K562 (cell line): ENCODE results near the gene AKAP13. TPM values are rescaled to one million over a fixed set of nuclear protein-coding genes. Genes with fewer than 3 reads are reported as not detected.

Experiments
- ATAC-seq: fragments of 200-7000 bp; cut with Tn5 transposase; 3 replicates; pipeline ENCODE4 v1.9.1; 2020; ENCODE audit warnings: moderate library complexity
- BruUV-seq: library from RNA; stranded (reverse); fragments of 400-500 nt; replicated peaks from 2 replicates; lab custom pipeline; 2021; lab: Mats Ljungman, UMichigan
- CTCF ChIA-PET: fragments of 300-600 bp; formaldehyde crosslinking; extraction: SDS; loops from one replicate; lab custom pipeline; 2021; ENCODE audit warnings: low intra/inter-chr PET ratio; lab: Yijun Ruan, JAX
- POLR2A ChIA-PET: fragments of 300-600, 350-650 bp; sonication (Branson Sonifier 250); formaldehyde crosslinking; extraction: SDS; loops from one replicate; lab custom pipeline; 2021; ENCODE audit warnings: antibody characterized with exemption, inconsistent platforms; lab: Yijun Ruan, JAX
- DNase-seq, 4 experiments: peaks; one replicate each; pipeline versions ENCODE4 v3.0.0 to v3.0.0-alpha.2; 2011 to 2018; ENCODE audit warnings: low spot score in 3 of 4, mixed read lengths in 3 of 4; ENCODE audit errors: extremely low read depth in 1 of 4
- FAIRE-seq: peaks from 2 replicates; lab custom pipeline; 2011; peaks lifted over from hg19 to GRCh38; lab: Jason Lieb, UNC
- H2AFZ ChIP-seq: 2 replicates; pipeline ENCODE4 v1.6.0; 2011; ENCODE audit warnings: low read depth, low read length, control low read depth, inconsistent platforms
- H3K27ac ChIP-seq: fragments of 200-600 bp; 3 replicates; pipeline ENCODE4 v1.8.0; 2011; ENCODE audit warnings: low read depth, mild to moderate bottlenecking, control low read depth, inconsistent platforms, low read length, moderate library complexity, mixed read lengths; ENCODE audit errors: extremely low read depth
- H3K27me3 ChIP-seq, 2 experiments: fragments of 300-600 bp in 1 of 2; 2 replicates in 1 of 2; 3 replicates in 1 of 2; pipeline versions ENCODE4 v1.6.0 to v1.8.0; 2011; ENCODE audit warnings: inconsistent platforms in 2 of 2, low read length in 2 of 2, mild to moderate bottlenecking in 1 of 2, mixed read lengths in 1 of 2, moderate library complexity in 1 of 2; ENCODE audit not compliant: control insufficient read depth in 2 of 2, insufficient read depth in 2 of 2
- H3K36me3 ChIP-seq: fragments of 300-600 bp; 3 replicates; pipeline ENCODE4 v1.8.0; 2011; ENCODE audit warnings: mild to moderate bottlenecking, low read length, inconsistent platforms; ENCODE audit not compliant: control insufficient read depth, insufficient read depth
- H3K4me1 ChIP-seq, 2 experiments: fragments of 200-600 bp in 1 of 2; replicated peaks in 1 of 2; 2 replicates in 1 of 2; 3 replicates in 1 of 2; pipeline versions ENCODE4 v1.5.1 to v1.8.0; 2011; ENCODE audit warnings: inconsistent platforms in 2 of 2, low read length in 2 of 2, mild to moderate bottlenecking in 1 of 2, mixed read lengths in 1 of 2, moderate library complexity in 1 of 2; ENCODE audit not compliant: control insufficient read depth in 2 of 2, insufficient read depth in 2 of 2
- H3K4me2 ChIP-seq: 2 replicates; pipeline ENCODE4 v1.6.1; 2011; ENCODE audit warnings: low read length, control low read depth, inconsistent platforms, mixed read lengths; ENCODE audit not compliant: insufficient read depth
- H3K4me3 ChIP-seq: fragments of 200-600 bp; sonication (generic), shearing (Covaris generic); 2 replicates; pipeline ENCODE4 v1.5.1; 2016; ENCODE audit warnings: control low read depth, inconsistent platforms
- H3K79me2 ChIP-seq: fragments of 200-600 bp; 3 replicates; pipeline ENCODE4 v1.8.0; 2011; ENCODE audit warnings: low read length, inconsistent platforms; ENCODE audit not compliant: control insufficient read depth, insufficient read depth
- H3K9ac ChIP-seq, 2 experiments: 2 replicates each; pipeline versions ENCODE4 v1.6.0 to v1.6.1; 2011; ENCODE audit warnings: low read depth in 2 of 2, low read length in 2 of 2, control low read depth in 1 of 2, inconsistent platforms in 1 of 2, mild to moderate bottlenecking in 1 of 2, mixed read lengths in 1 of 2; ENCODE audit not compliant: insufficient read depth in 1 of 2
- H3K9me1 ChIP-seq: one replicate; pipeline ENCODE4 v1.6.0; 2011; ENCODE audit warnings: inconsistent platforms, mild to moderate bottlenecking, low read length, moderate library complexity; ENCODE audit not compliant: control insufficient read depth, insufficient read depth
- H3K9me3 ChIP-seq: replicated peaks from 2 replicates; pipeline ENCODE4 v1.5.1; 2011; ENCODE audit warnings: low read depth, low read length, inconsistent platforms; ENCODE audit not compliant: control insufficient read depth, insufficient read depth
- H4K20me1 ChIP-seq: replicated peaks from 2 replicates; pipeline ENCODE4 v1.6.1; 2011; ENCODE audit warnings: low read length, inconsistent platforms, mixed read lengths; ENCODE audit not compliant: control insufficient read depth, insufficient read depth
- DLX4 ChIP-seq: fragments of 250-450 bp; sonication (Bioruptor Pico); IDR thresholded peaks from 2 replicates; pipeline ENCODE4 v1.6.1; 2021; ENCODE audit warnings: mild to moderate bottlenecking
- MCM2 ChIP-seq: fragments of 450-650 bp; IDR thresholded peaks from 2 replicates; pipeline ENCODE4 v1.6.1; 2017; ENCODE audit warnings: low read depth, mild to moderate bottlenecking
- MITF ChIP-seq: IDR thresholded peaks from 2 replicates; pipeline ENCODE4 v1.6.1; 2014; ENCODE audit warnings: antibody characterized with exemption
- MTA1 ChIP-seq: fragments of 450-650 bp; IDR thresholded peaks from 2 replicates; pipeline ENCODE4 v1.6.1; 2017; ENCODE audit warnings: borderline replicate concordance
- NBN ChIP-seq: fragments of 450-650 bp; IDR thresholded peaks from 2 replicates; pipeline ENCODE4 v1.6.1; 2016; ENCODE audit warnings: low read depth, mild to moderate bottlenecking
- NFE2 ChIP-seq: IDR thresholded peaks from 2 replicates; pipeline ENCODE4 v1.6.1; 2014; ENCODE audit warnings: antibody characterized with exemption, low read depth
- NR2C1 ChIP-seq, 2 experiments: fragments of 450-650 bp; IDR thresholded peaks; 2 replicates each; pipeline ENCODE4 v1.6.1; 2017; ENCODE audit warnings: mild to moderate bottlenecking in 2 of 2, antibody characterized with exemption in 1 of 2, inconsistent platforms in 1 of 2, missing compliant biosample characterization in 1 of 2, missing genetic modification characterization in 1 of 2
- PCBP1 ChIP-seq: fragments of 200-400 bp; formaldehyde crosslinking; IDR thresholded peaks from 2 replicates; pipeline ENCODE4 v1.6.1; 2018; ENCODE audit warnings: mild to moderate bottlenecking, low read depth, low read length; ENCODE audit not compliant: poor library complexity, severe bottlenecking
- POLR2AphosphoS5 ChIP-seq: IDR thresholded peaks from 2 replicates; pipeline ENCODE4 v1.6.1; 2011; ENCODE audit warnings: mild to moderate bottlenecking, low read depth, low read length, moderate library complexity; ENCODE audit not compliant: control insufficient read depth, insufficient read depth
- SNIP1 ChIP-seq: fragments of 450-650 bp; IDR thresholded peaks from 2 replicates; pipeline ENCODE4 v1.7.1; 2017; ENCODE audit warnings: low read depth, mild to moderate bottlenecking
- SREBF2 ChIP-seq: sonication (generic); formaldehyde crosslinking; IDR thresholded peaks from 2 replicates; pipeline ENCODE4 v1.4.0; 2020; ENCODE audit warnings: mild to moderate bottlenecking, missing genetic modification reagents
- TAF9B ChIP-seq: fragments of 450-650 bp; IDR thresholded peaks from 2 replicates; pipeline ENCODE4 v1.6.1; 2018; ENCODE audit warnings: mild to moderate bottlenecking; ENCODE audit not compliant: partially characterized antibody
- ZFP30 ChIP-seq: fragments of 250-450 bp; sonication (Bioruptor Pico); IDR thresholded peaks from 2 replicates; pipeline ENCODE4 v1.8.0; 2022; ENCODE audit warnings: moderate library complexity, mild to moderate bottlenecking, inconsistent platforms, borderline replicate concordance
- ZNF695 ChIP-seq: fragments of 450-650 bp; formaldehyde crosslinking; IDR thresholded peaks from 2 replicates; pipeline ENCODE4 v1.4.0; 2020; ENCODE audit warnings: mild to moderate bottlenecking, moderate library complexity
- ZNF77 ChIP-seq: fragments of 250-450 bp; sonication (Bioruptor Pico); IDR thresholded peaks from 2 replicates; pipeline ENCODE4 v1.5.0; 2020
- WGBS: fragments of 100-300 bp; shearing (Covaris generic); methylation state at CpG from one replicate; pipeline ENCODE4 v1.1.6; 2016; ENCODE audit warnings: low coverage, mixed read lengths; ENCODE audit not compliant: insufficient coverage; ENCODE audit errors: missing lambda C conversion rate; 5-methylcytosine and 5-hydroxymethylcytosine counted together
- in situ Hi-C: fragments of 300-500 bp; cut with MboI; formaldehyde crosslinking; loops from 4 replicates; pipeline ENCODE4 v1.15.0; 2018; ENCODE audit warnings: inconsistent platforms, mixed read lengths
- intact Hi-C: fragments of 100-400 bp; cut with micrococcal nuclease; formaldehyde crosslinking; loops from 2 replicates; pipeline ENCODE4 v1.14.2; 2022
- polyA plus RNA-seq, 8 experiments: library from polyadenylated mRNA; depleted of rRNA in 4 of 8; stranded (reverse) in 5 of 8; unstranded in 3 of 8; fragments of >200 nt; fragmentation: Nextera tagmentation in 2 of 8; fragmentation: Illumina TruSeq in 1 of 8; extraction: Ambion mirVana in 2 of 8; extraction: Trizol in 1 of 8; gene quantifications; 2 replicates each; pipeline versions ENCODE4 v1.2.1 to v1.2.3, GENCODE V29; 2011 to 2014; ENCODE audit warnings: inconsistent platforms in 1 of 8, missing spikeins in 1 of 8
- total RNA-seq, 7 experiments: library from RNA; depleted of rRNA in 6 of 7; stranded (reverse); fragments of >200 nt in 6 of 7; fragmentation: Illumina TruSeq in 2 of 7; extraction: Trizol in 2 of 7; gene quantifications; 2 replicates each; pipeline versions ENCODE4 v1.2.1 to v1.2.3, GENCODE V29; 2011 to 2021; ENCODE audit warnings: low replicate concordance in 1 of 7
- TF ChIP-seq, protein P1 (sequence below), 2 experiments: fragments of 450-650 bp; IDR thresholded peaks; 2 replicates each; pipeline ENCODE4 v1.6.1; 2016

The AKAP13 gene
- total and polyA plus RNA-seq, 9 of the 15 experiments (the other 6 are each of a cell fraction or from before 2014, with no cell fraction given): 0.03 to 1.7 (median 0.42) TPM

GRCh38 chr15:85479071-85479647 is 98.8 kb downstream of the AKAP13 start (continued):
- TF ChIP-seq, protein P1, sequence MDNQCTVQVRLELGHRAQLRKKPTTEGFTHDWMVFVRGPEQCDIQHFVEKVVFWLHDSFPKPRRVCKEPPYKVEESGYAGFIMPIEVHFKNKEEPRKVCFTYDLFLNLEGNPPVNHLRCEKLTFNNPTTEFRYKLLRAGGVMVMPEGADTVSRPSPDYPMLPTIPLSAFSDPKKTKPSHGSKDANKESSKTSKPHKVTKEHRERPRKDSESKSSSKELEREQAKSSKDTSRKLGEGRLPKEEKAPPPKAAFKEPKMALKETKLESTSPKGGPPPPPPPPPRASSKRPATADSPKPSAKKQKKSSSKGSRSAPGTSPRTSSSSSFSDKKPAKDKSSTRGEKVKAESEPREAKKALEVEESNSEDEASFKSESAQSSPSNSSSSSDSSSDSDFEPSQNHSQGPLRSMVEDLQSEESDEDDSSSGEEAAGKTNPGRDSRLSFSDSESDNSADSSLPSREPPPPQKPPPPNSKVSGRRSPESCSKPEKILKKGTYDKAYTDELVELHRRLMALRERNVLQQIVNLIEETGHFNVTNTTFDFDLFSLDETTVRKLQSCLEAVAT (IDR thresholded peaks at IDR 0.05): no peak
- no peak for TF ChIP-seq NFE2
- no peak for TF ChIP-seq NBN
- TF ChIP-seq SREBF2 (CRISPR knock-in tag): no peak
- no peak for TF ChIP-seq ZNF695 (CRISPR knock-in tag)
- no peak for TF ChIP-seq NR2C1 (IDR thresholded peaks at IDR 0.05)
- no peak for TF ChIP-seq NR2C1 (tag; IDR thresholded peaks at IDR 0.05)

DNA sequence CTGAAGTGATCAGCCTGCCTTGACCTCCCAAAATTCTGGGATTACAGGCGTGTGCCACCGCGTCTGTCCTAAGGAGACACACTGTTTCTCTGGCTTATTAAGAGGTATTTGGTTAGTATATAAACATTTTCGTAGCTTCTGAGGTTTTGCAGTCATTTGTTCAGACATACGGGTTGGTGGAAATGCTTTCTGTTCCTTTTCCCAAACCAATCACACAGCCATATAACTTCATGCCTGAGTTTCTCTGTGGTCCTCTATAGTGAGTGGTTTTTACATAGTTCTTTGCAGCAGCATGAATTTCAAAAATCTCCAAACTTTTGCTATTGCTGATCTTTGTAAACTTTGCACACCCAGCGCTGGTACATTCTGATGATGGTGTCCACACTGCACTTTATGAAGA is 100.5 kb downstream of the AKAP13 start:
- Histone ChIP-seq H3K27me3 (no peaks in the 10 kb centered on the region), H3K9ac (no peak overlapping the region), H3K9me1 (no peaks in the 10 kb centered on the region), H3K9me3 (no peaks in the 10 kb centered on the region), H3K79me2 (no peaks in the 10 kb centered on the region), H3K4me2 (no peak overlapping the region), H4K20me1 (no peaks in the 10 kb centered on the region), H3K4me1 (no peaks in the 10 kb centered on the region), H3K36me3 (no peaks in the 10 kb centered on the region), H3K4me3 (no peak overlapping the region), H3K27ac (no peak overlapping the region), H2AFZ (no peak overlapping the region)
- BruUV-seq: no TSS peak
- POLR2A ChIA-PET: no interaction called here
- CTCF ChIA-PET: no interaction called here
- DNase-seq: no peak
- no peak for ATAC-seq
- intact Hi-C loops (loop anchor here (10.0 kb wide), 1 partner anchor 244 kb away; no protein-coding TSS in a partner anchor), in situ Hi-C loops (no loop called here)
- 0% methylated on average over 6 of the region's 6 CpGs for WGBS
- FAIRE-seq: no peak
- TF ChIP-seq ZFP30 (CRISPR knock-in tag) (no peak), POLR2AphosphoS5 (no peak), SNIP1 (no peak), ZNF77 (CRISPR knock-in tag) (no peak), DLX4 (no peak), TAF9B (no peak), MITF (no peak), MTA1 (no peak), MCM2 (no peak), PCBP1 (no peak)
- TF ChIP-seq, protein P1 (IDR thresholded peaks at IDR 0.05): no peak
